ENCODE measurements around the gene SKIC8.

Gene SKIC8

GRCh38 chr15:78321786-78322185 is 22.4 kb upstream of the SKIC8 start:
- no peak overlapping the region for H3K27ac ChIP-seq (ENCODE audit: insufficient read depth, low read length, poor library complexity, severe bottlenecking)
- no peaks in the 10 kb centered on the region for H3K36me3 ChIP-seq (ENCODE audit: control insufficient read depth, insufficient read depth, low read length)
- no peak for DNase-seq

GRCh38 chr15:78321041-78321570 is 21.7 kb upstream of the SKIC8 start:
- no peaks in the 10 kb centered on the region for H3K36me3 ChIP-seq (ENCODE audit: control insufficient read depth, insufficient read depth, low read length)
- no peak overlapping the region for H3K27ac ChIP-seq (ENCODE audit: insufficient read depth, low read length, poor library complexity, severe bottlenecking)
- no peaks in the 10 kb centered on the region for H3K9me3 ChIP-seq (ENCODE audit: control insufficient read depth, low read length)
- no peak for DNase-seq
- no peak overlapping the region for H3K4me3 ChIP-seq (ENCODE audit: insufficient read depth, low read depth, low read length, poor library complexity, severe bottlenecking)
- H3K4me1 ChIP-seq (ENCODE audit: control insufficient read depth, insufficient read depth, low read length, poor library complexity, severe bottlenecking), result no peaks in the 10 kb centered on the region
- H3K27me3 ChIP-seq (replicated peaks; ENCODE audit: control insufficient read depth, insufficient read depth, low read length, poor library complexity, severe bottlenecking), result no peaks in the 10 kb centered on the region

More at GRCh38 chr15:78321786-78322185, 22.4 kb upstream of the SKIC8 start:
- no peaks in the 10 kb centered on the region for H3K9me3 ChIP-seq (ENCODE audit: control insufficient read depth, low read length)
- no peaks in the 10 kb centered on the region for H3K4me1 ChIP-seq (ENCODE audit: control insufficient read depth, insufficient read depth, low read length, poor library complexity, severe bottlenecking)
- no peak overlapping the region for H3K4me3 ChIP-seq (ENCODE audit: insufficient read depth, low read depth, low read length, poor library complexity, severe bottlenecking)
- H3K27me3 ChIP-seq (replicated peaks; ENCODE audit: control insufficient read depth, insufficient read depth, low read length, poor library complexity, severe bottlenecking), result no peaks in the 10 kb centered on the region

- H3K36me3 ChIP-seq (ENCODE audit: control insufficient read depth, insufficient read depth, low read length), result no peaks in the 10 kb centered on the region
- H3K4me3 ChIP-seq (ENCODE audit: insufficient read depth, low read depth, low read length, poor library complexity, severe bottlenecking), result no peak overlapping the region
- H3K27ac ChIP-seq (ENCODE audit: insufficient read depth, low read length, poor library complexity, severe bottlenecking), result no peak overlapping the region
- no peak for DNase-seq
- H3K9me3 ChIP-seq (ENCODE audit: control insufficient read depth, low read length), result no peaks in the 10 kb centered on the region
- no peaks in the 10 kb centered on the region for H3K27me3 ChIP-seq (replicated peaks; ENCODE audit: control insufficient read depth, insufficient read depth, low read length, poor library complexity, severe bottlenecking)
- no peaks in the 10 kb centered on the region for H3K4me1 ChIP-seq (ENCODE audit: control insufficient read depth, insufficient read depth, low read length, poor library complexity, severe bottlenecking)
Measured at GRCh38 chr15:78320183-78320582, 20.8 kb upstream of the SKIC8 start.

GRCh38 chr15:78319588-78319987 is 20.2 kb upstream of the SKIC8 start:
- Histone ChIP-seq H3K27ac (ENCODE audit: insufficient read depth, low read length, poor library complexity, severe bottlenecking) (no peak overlapping the region), H3K36me3 (ENCODE audit: control insufficient read depth, insufficient read depth, low read length) (no peaks in the 10 kb centered on the region), H3K9me3 (ENCODE audit: control insufficient read depth, low read length) (no peaks in the 10 kb centered on the region), H3K27me3 (replicated peaks; ENCODE audit: control insufficient read depth, insufficient read depth, low read length, poor library complexity, severe bottlenecking) (no peaks in the 10 kb centered on the region), H3K4me1 (ENCODE audit: control insufficient read depth, insufficient read depth, low read length, poor library complexity, severe bottlenecking) (no peaks in the 10 kb centered on the region), H3K4me3 (ENCODE audit: insufficient read depth, low read depth, low read length, poor library complexity, severe bottlenecking) (no peak overlapping the region)
- no peak for DNase-seq

GRCh38 chr15:78317145-78317836 is 17.9 kb upstream of the SKIC8 start:
- Histone ChIP-seq H3K36me3 (ENCODE audit: control insufficient read depth, insufficient read depth, low read length) (no peaks in the 10 kb centered on the region), H3K4me1 (ENCODE audit: control insufficient read depth, insufficient read depth, low read length, poor library complexity, severe bottlenecking) (no peaks in the 10 kb centered on the region), H3K9me3 (ENCODE audit: control insufficient read depth, low read length) (no peaks in the 10 kb centered on the region), H3K4me3 (ENCODE audit: insufficient read depth, low read depth, low read length, poor library complexity, severe bottlenecking) (no peak overlapping the region), H3K27ac (ENCODE audit: insufficient read depth, low read length, poor library complexity, severe bottlenecking) (no peak overlapping the region), H3K27me3 (replicated peaks; ENCODE audit: control insufficient read depth, insufficient read depth, low read length, poor library complexity, severe bottlenecking) (no peaks in the 10 kb centered on the region)
- no peak for DNase-seq

- no peak overlapping the region for H3K27ac ChIP-seq (ENCODE audit: insufficient read depth, low read length, poor library complexity, severe bottlenecking)
- no peaks in the 10 kb centered on the region for H3K36me3 ChIP-seq (ENCODE audit: control insufficient read depth, insufficient read depth, low read length)
- H3K27me3 ChIP-seq (replicated peaks; ENCODE audit: control insufficient read depth, insufficient read depth, low read length, poor library complexity, severe bottlenecking), result no peaks in the 10 kb centered on the region
- no peaks in the 10 kb centered on the region for H3K4me1 ChIP-seq (ENCODE audit: control insufficient read depth, insufficient read depth, low read length, poor library complexity, severe bottlenecking)
- DNase-seq, result no peak
- no peaks in the 10 kb centered on the region for H3K9me3 ChIP-seq (ENCODE audit: control insufficient read depth, low read length)
- H3K4me3 ChIP-seq (ENCODE audit: insufficient read depth, low read depth, low read length, poor library complexity, severe bottlenecking), result no peak overlapping the region
Measured at GRCh38 chr15:78316283-78317083, 17.1 kb upstream of the SKIC8 start.

GRCh38 chr15:78315686-78316282 is 16.4 kb upstream of the SKIC8 start:
- H3K4me3 ChIP-seq (ENCODE audit: insufficient read depth, low read depth, low read length, poor library complexity, severe bottlenecking), result no peak overlapping the region
- no peak for DNase-seq
- no peak overlapping the region for H3K27ac ChIP-seq (ENCODE audit: insufficient read depth, low read length, poor library complexity, severe bottlenecking)
- H3K4me1 ChIP-seq (ENCODE audit: control insufficient read depth, insufficient read depth, low read length, poor library complexity, severe bottlenecking), result no peaks in the 10 kb centered on the region
- no peaks in the 10 kb centered on the region for H3K27me3 ChIP-seq (replicated peaks; ENCODE audit: control insufficient read depth, insufficient read depth, low read length, poor library complexity, severe bottlenecking)
- no peaks in the 10 kb centered on the region for H3K9me3 ChIP-seq (ENCODE audit: control insufficient read depth, low read length)
- no peaks in the 10 kb centered on the region for H3K36me3 ChIP-seq (ENCODE audit: control insufficient read depth, insufficient read depth, low read length)

GRCh38 chr15:78314181-78314581 is 14.8 kb upstream of the SKIC8 start:
- Histone ChIP-seq H3K4me3 (ENCODE audit: insufficient read depth, low read depth, low read length, poor library complexity, severe bottlenecking) (no peak overlapping the region), H3K36me3 (ENCODE audit: control insufficient read depth, insufficient read depth, low read length) (no peaks in the 10 kb centered on the region), H3K27ac (ENCODE audit: insufficient read depth, low read length, poor library complexity, severe bottlenecking) (no peak overlapping the region), H3K4me1 (ENCODE audit: control insufficient read depth, insufficient read depth, low read length, poor library complexity, severe bottlenecking) (no peaks in the 10 kb centered on the region), H3K9me3 (ENCODE audit: control insufficient read depth, low read length) (no peaks in the 10 kb centered on the region), H3K27me3 (replicated peaks; ENCODE audit: control insufficient read depth, insufficient read depth, low read length, poor library complexity, severe bottlenecking) (no peaks in the 10 kb centered on the region)
- no peak for DNase-seq

- Histone ChIP-seq H3K27ac (ENCODE audit: insufficient read depth, low read length, poor library complexity, severe bottlenecking) (no peak overlapping the region), H3K36me3 (ENCODE audit: control insufficient read depth, insufficient read depth, low read length) (no peaks in the 10 kb centered on the region), H3K4me1 (ENCODE audit: control insufficient read depth, insufficient read depth, low read length, poor library complexity, severe bottlenecking) (no peaks in the 10 kb centered on the region), H3K27me3 (replicated peaks; ENCODE audit: control insufficient read depth, insufficient read depth, low read length, poor library complexity, severe bottlenecking) (no peaks in the 10 kb centered on the region), H3K4me3 (ENCODE audit: insufficient read depth, low read depth, low read length, poor library complexity, severe bottlenecking) (no peak overlapping the region), H3K9me3 (ENCODE audit: control insufficient read depth, low read length) (no peaks in the 10 kb centered on the region)
- DNase-seq, result no peak
Measured at GRCh38 chr15:78313383-78313782, 14.0 kb upstream of the SKIC8 start.

GRCh38 chr15:78312957-78313356 is 13.5 kb upstream of the SKIC8 start:
- Histone ChIP-seq H3K4me3 (ENCODE audit: insufficient read depth, low read depth, low read length, poor library complexity, severe bottlenecking) (no peak overlapping the region), H3K36me3 (ENCODE audit: control insufficient read depth, insufficient read depth, low read length) (no peaks in the 10 kb centered on the region), H3K9me3 (ENCODE audit: control insufficient read depth, low read length) (no peaks in the 10 kb centered on the region), H3K4me1 (ENCODE audit: control insufficient read depth, insufficient read depth, low read length, poor library complexity, severe bottlenecking) (no peaks in the 10 kb centered on the region), H3K27ac (ENCODE audit: insufficient read depth, low read length, poor library complexity, severe bottlenecking) (no peak overlapping the region), H3K27me3 (replicated peaks; ENCODE audit: control insufficient read depth, insufficient read depth, low read length, poor library complexity, severe bottlenecking) (no peaks in the 10 kb centered on the region)
- no peak for DNase-seq
